ENCODE measurements around the gene MTHFD2L. TPM values are rescaled to one million over a fixed set of nuclear protein-coding genes. Genes with fewer than 3 reads are reported as not detected.
A peak's percentile ranks its signal among the peaks of the same experiment; 100 is the strongest.

The MTHFD2L gene
- polyA plus RNA-seq, 3 donors: 4.3 to 7.0 (median 4.8) TPM

GRCh38 chr4:74311696-74312313 lies 153.9 kb downstream of the MTHFD2L start:
- intact Hi-C loops (cut with micrococcal nuclease): loop anchor here (5.0 to 10.0 kb wide), 2 partner anchors 117 to 125 kb away; no protein-coding TSS in a partner anchor
- Histone ChIP-seq H2AFZ (ENCODE audit: insufficient read depth, low read depth, low read length, poor library complexity, severe bottlenecking) (no peak overlapping the region), H3K27ac (ENCODE audit: low read depth in 1 of 2, low read length in 2 of 2) (no peak overlapping the region), H3K79me2 (ENCODE audit: insufficient read depth, low read length) (no peaks in the 10 kb centered on the region), H3K36me3 (replicated peaks in 1 of 2; ENCODE audit: control insufficient read depth in 1 of 2, insufficient read depth in 2 of 2, low read length in 2 of 2) (no peaks in the 10 kb centered on the region), H3K9me3 (replicated peaks in 1 of 2; ENCODE audit: control insufficient read depth in 1 of 2, insufficient read depth in 1 of 2, low read length in 2 of 2) (no peaks in the 10 kb centered on the region), H4K20me1 (ENCODE audit: insufficient read depth, low read length) (no peaks in the 10 kb centered on the region), H3K27me3 (ENCODE audit: control insufficient read depth in 2 of 2, insufficient read depth in 2 of 2, low read length in 2 of 2) (no peaks in the 10 kb centered on the region), H3K9ac (ENCODE audit: insufficient read depth, low read length, poor library complexity, severe bottlenecking) (no peak overlapping the region), H3K4me2 (replicated peaks; ENCODE audit: extremely low read depth, low read length, poor library complexity, severe bottlenecking) (no peak overlapping the region), H3K4me1 (ENCODE audit: control insufficient read depth in 1 of 2, insufficient read depth in 2 of 2, low read length in 2 of 2) (peaks cover 4 to 5% of the 10 kb centered on the region in 2 donors), H3K4me3 (replicated peaks in 1 of 3; ENCODE audit: low read depth in 2 of 3, low read length in 3 of 3) (no peak overlapping the region)
- H3K4me1 Mint-ChIP-seq: peaks cover 15% of the 10 kb centered on the region
- TF ChIP-seq CTCF (IDR thresholded peaks at IDR 0.05): peak; percentile 77
- peak; percentile 25 to 70 (median 59) for DNase-seq
- H3K9me3 Mint-ChIP-seq: peaks cover 0 to 2% (median 0%) of the 10 kb centered on the region in 7 donors
- no peaks in the 10 kb centered on the region for H3K27me3 Mint-ChIP-seq (ENCODE audit: low read depth in 3 of 3)
- H3K36me3 Mint-ChIP-seq: no peaks in the 10 kb centered on the region
- no peak overlapping the region for H3K27ac Mint-ChIP-seq
- H3K4me3 Mint-ChIP-seq: no peak overlapping the region
- WGBS (ENCODE audit: insufficient coverage): no CpG with 5 or more reads among the region's 4 CpGs

- Histone ChIP-seq H4K20me1 (ENCODE audit: insufficient read depth, low read length) (no peaks in the 10 kb centered on the region), H3K9me3 (replicated peaks in 1 of 2; ENCODE audit: control insufficient read depth in 1 of 2, insufficient read depth in 1 of 2, low read length in 2 of 2) (no peaks in the 10 kb centered on the region), H3K4me1 (ENCODE audit: control insufficient read depth in 1 of 2, insufficient read depth in 2 of 2, low read length in 2 of 2) (peaks cover 4 to 5% of the 10 kb centered on the region in 2 donors), H3K9ac (ENCODE audit: insufficient read depth, low read length, poor library complexity, severe bottlenecking) (no peak overlapping the region), H3K79me2 (ENCODE audit: insufficient read depth, low read length) (no peaks in the 10 kb centered on the region), H2AFZ (ENCODE audit: insufficient read depth, low read depth, low read length, poor library complexity, severe bottlenecking) (no peak overlapping the region), H3K27ac (ENCODE audit: low read depth in 1 of 2, low read length in 2 of 2) (no peak overlapping the region), H3K36me3 (replicated peaks in 1 of 2; ENCODE audit: control insufficient read depth in 1 of 2, insufficient read depth in 2 of 2, low read length in 2 of 2) (no peaks in the 10 kb centered on the region), H3K4me2 (replicated peaks; ENCODE audit: extremely low read depth, low read length, poor library complexity, severe bottlenecking) (no peak overlapping the region), H3K4me3 (replicated peaks in 1 of 3; ENCODE audit: low read depth in 2 of 3, low read length in 3 of 3) (no peak overlapping the region), H3K27me3 (ENCODE audit: control insufficient read depth in 2 of 2, insufficient read depth in 2 of 2, low read length in 2 of 2) (no peaks in the 10 kb centered on the region)
- DNase-seq: no peak
- peaks cover 0 to 2% (median 0%) of the 10 kb centered on the region in 7 donors for H3K9me3 Mint-ChIP-seq
- no peak overlapping the region for H3K4me3 Mint-ChIP-seq
- H3K4me1 Mint-ChIP-seq: peaks cover 14% of the 10 kb centered on the region
- peaks cover 0 to 2% (median 0%) of the 10 kb centered on the region in 3 donors for H3K27me3 Mint-ChIP-seq (ENCODE audit: low read depth in 3 of 3)
- H3K36me3 Mint-ChIP-seq: no peaks in the 10 kb centered on the region
- no peak for TF ChIP-seq CTCF (IDR thresholded peaks at IDR 0.05)
- 100% methylated on average over 2 of the region's 2 CpGs for WGBS (ENCODE audit: insufficient coverage)
- intact Hi-C loops (cut with micrococcal nuclease): loop anchor here (5.0 to 10.0 kb wide), 2 partner anchors 120 to 127 kb away; no protein-coding TSS in a partner anchor
- no peak overlapping the region for H3K27ac Mint-ChIP-seq
Measured at GRCh38 chr4:74314329-74314728, 156.4 kb downstream of the MTHFD2L start.

Data from CD14-positive monocyte (primary cell).